Measurements from ENCODE around the gene CHRNA3. TPM values are rescaled to one million over a fixed set of nuclear protein-coding genes. Genes with fewer than 3 reads are reported as not detected.

The CHRNA3 gene
- total and polyA plus RNA-seq, 2 experiments from 2014 or later = 1.7 to 2.3 TPM

GRCh38 chr15:78629716-78630065 lies 8.9 kb upstream of the CHRNA3 start:
- H3K36me3 ChIP-seq (replicated peaks; ENCODE audit: insufficient read depth, low read depth) = no peaks in the 10 kb centered on the region
- H3K9me3 ChIP-seq (ENCODE audit: low read depth) = no peaks in the 10 kb centered on the region
- WGBS (ENCODE audit: low lambda C conversion rate, missing lambda C conversion rate) = 96% methylated on average over 12 of the region's 12 CpGs
- no peak overlapping the region for H3K4me3 ChIP-seq
- peaks cover 22% of the 10 kb centered on the region for H3K27me3 ChIP-seq
- no peaks in the 10 kb centered on the region for H3K4me1 ChIP-seq (ENCODE audit: insufficient read depth)
- H3K4me2 ChIP-seq = no peak overlapping the region
- H2AFZ ChIP-seq = no peak overlapping the region
- H4K20me1 ChIP-seq (ENCODE audit: insufficient read depth, poor library complexity, severe bottlenecking) = no peaks in the 10 kb centered on the region
- DNase-seq (ENCODE audit: low spot score) = no peak
- no peak overlapping the region for H3K27ac ChIP-seq
- TF ChIP-seq EZH2 (IDR thresholded peaks at IDR 0.05; ENCODE audit: borderline replicate concordance) (no peak), CTCF (IDR thresholded peaks at IDR 0.05; ENCODE audit: poor library complexity) (no peak), EZH2phosphoT487 (IDR thresholded peaks at IDR 0.05; ENCODE audit: low read depth, severe bottlenecking, unreplicated experiment) (no peak)
- H3K9me2 ChIP-seq (replicated peaks; ENCODE audit: insufficient read depth) = no peaks in the 10 kb centered on the region
- H3K79me2 ChIP-seq = no peaks in the 10 kb centered on the region

GRCh38 chr15:78629031-78629715 lies 8.4 kb upstream of the CHRNA3 start:
- Histone ChIP-seq H3K27me3 (peaks cover 22% of the 10 kb centered on the region), H4K20me1 (ENCODE audit: insufficient read depth, poor library complexity, severe bottlenecking) (no peaks in the 10 kb centered on the region), H3K9me3 (ENCODE audit: low read depth) (no peaks in the 10 kb centered on the region), H3K4me3 (no peak overlapping the region), H2AFZ (no peak overlapping the region), H3K36me3 (replicated peaks; ENCODE audit: insufficient read depth, low read depth) (no peaks in the 10 kb centered on the region), H3K79me2 (no peaks in the 10 kb centered on the region), H3K27ac (no peak overlapping the region), H3K9me2 (replicated peaks; ENCODE audit: insufficient read depth) (no peaks in the 10 kb centered on the region), H3K4me2 (no peak overlapping the region), H3K4me1 (ENCODE audit: insufficient read depth) (no peaks in the 10 kb centered on the region)
- WGBS (ENCODE audit: low lambda C conversion rate, missing lambda C conversion rate) = 96% methylated on average over 28 of the region's 29 CpGs
- no peak for TF ChIP-seq EZH2 (IDR thresholded peaks at IDR 0.05; ENCODE audit: borderline replicate concordance)
- no peak for TF ChIP-seq CTCF (IDR thresholded peaks at IDR 0.05; ENCODE audit: poor library complexity)
- TF ChIP-seq EZH2phosphoT487 (IDR thresholded peaks at IDR 0.05; ENCODE audit: low read depth, severe bottlenecking, unreplicated experiment) = no peak
- no peak for DNase-seq (ENCODE audit: low spot score)

- TF ChIP-seq CTCF (IDR thresholded peaks at IDR 0.05; ENCODE audit: poor library complexity) (no peak), EZH2phosphoT487 (IDR thresholded peaks at IDR 0.05; ENCODE audit: low read depth, severe bottlenecking, unreplicated experiment) (no peak), EZH2 (IDR thresholded peaks at IDR 0.05; ENCODE audit: borderline replicate concordance) (no peak)
- Histone ChIP-seq H3K4me2 (no peak overlapping the region), H3K27ac (no peak overlapping the region), H3K4me3 (no peak overlapping the region), H3K4me1 (ENCODE audit: insufficient read depth) (no peaks in the 10 kb centered on the region), H2AFZ (no peak overlapping the region), H4K20me1 (ENCODE audit: insufficient read depth, poor library complexity, severe bottlenecking) (no peaks in the 10 kb centered on the region), H3K9me3 (ENCODE audit: low read depth) (no peaks in the 10 kb centered on the region), H3K9me2 (replicated peaks; ENCODE audit: insufficient read depth) (no peaks in the 10 kb centered on the region), H3K27me3 (peaks cover 30% of the 10 kb centered on the region), H3K79me2 (no peaks in the 10 kb centered on the region), H3K36me3 (replicated peaks; ENCODE audit: insufficient read depth, low read depth) (no peaks in the 10 kb centered on the region)
- no peak for DNase-seq (ENCODE audit: low spot score)
- 89% methylated on average over 6 of the region's 6 CpGs for WGBS (ENCODE audit: low lambda C conversion rate, missing lambda C conversion rate)
Measured at GRCh38 chr15:78628227-78628626, 7.4 kb upstream of the CHRNA3 start.
